GM18517 (cell line): ENCODE results near the gene SVEP1.

ENCODE experiments used
- ATAC-seq: cut with Tn5 transposase; IDR thresholded peaks from one replicate; pipeline ENCODE4 v1.9.1; 2021; ENCODE audit warnings: mild to moderate bottlenecking, moderate library complexity; ENCODE audit not compliant: unreplicated experiment

Gene SVEP1

DNA sequence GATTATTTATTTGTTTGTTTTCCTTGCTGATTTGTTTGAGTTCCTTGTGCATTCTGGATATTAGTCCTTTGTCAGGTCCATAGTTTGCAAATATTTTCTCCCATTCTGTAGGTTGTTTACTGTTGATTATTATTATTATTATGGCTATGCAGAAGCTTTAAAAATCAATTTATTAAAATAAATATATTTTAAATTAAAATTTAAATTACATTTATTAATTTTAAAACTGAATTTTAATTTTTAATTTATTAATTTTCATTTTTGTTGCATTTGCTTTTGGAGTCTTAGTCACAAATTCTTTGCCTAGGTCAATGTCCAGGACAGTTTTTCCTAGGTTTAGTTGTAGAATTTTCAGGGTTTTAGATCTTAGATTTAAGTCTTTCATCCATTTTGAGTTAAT lies 50.9 kb downstream of the SVEP1 start:
- ATAC-seq, result no peak

DNA sequence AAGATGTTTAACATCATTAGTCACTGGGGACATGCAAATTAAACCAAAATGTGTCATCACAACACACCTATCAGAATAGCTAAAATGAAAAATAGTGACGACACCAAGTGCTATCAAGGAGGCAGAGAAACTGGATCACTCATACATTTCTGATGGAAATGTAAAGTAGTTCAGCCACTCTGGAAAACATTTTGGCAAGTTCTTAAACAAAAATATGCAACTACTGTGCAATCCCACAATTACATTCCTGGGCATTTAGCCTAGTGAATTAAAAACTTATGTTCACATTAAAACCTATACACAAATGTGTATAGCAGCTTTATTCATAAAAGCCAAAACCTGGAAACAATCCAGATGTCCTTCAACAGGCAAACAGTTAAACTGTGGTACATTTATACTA lies 53.1 kb downstream of the SVEP1 start:
- ATAC-seq, result no peak

DNA sequence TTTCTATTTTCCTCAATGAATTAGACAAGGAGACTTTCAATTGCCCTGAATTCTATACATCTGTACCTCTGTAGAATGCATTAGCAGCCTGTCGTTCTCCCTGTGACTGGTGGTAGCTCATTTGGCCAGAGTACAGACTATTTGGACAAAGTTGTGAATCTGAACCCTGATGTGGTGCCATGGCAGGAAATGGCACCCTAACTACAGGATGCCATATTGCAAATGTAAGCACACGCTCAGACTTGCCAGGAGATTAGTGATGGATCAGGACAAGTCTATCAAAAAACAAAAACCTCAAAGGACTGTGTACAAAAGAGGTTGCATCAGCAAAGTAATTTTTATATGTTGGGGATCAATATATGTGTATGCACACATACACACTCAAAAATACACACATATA lies 58.3 kb downstream of the SVEP1 start:
- no peak for ATAC-seq

DNA sequence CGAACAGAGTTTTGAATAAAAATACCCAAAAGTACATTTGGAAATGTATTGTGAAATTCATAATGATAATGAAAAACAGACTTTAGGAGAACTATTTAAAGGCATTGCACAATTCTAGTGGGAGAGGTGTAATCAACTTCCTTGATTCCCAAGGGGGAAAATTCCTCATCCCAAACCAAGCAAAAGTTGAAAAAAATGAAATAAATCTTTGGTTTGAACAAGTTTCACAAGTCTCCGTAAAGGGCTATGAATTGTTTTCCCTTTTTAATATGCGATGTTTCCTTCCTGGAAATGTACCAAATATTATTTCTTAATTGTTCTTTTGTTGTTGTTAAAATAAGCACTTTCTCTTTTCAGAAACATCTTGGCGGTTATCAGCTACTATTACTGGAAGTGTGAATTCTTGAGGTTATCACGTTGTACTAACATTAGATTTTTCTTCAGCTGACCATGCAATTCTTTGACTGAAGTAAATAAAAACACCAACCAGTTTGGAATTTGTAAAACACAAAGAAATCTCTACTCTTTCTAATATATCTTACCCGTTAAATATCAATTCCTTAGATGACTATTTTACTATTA lies 59.3 kb downstream of the SVEP1 start:
- no peak for ATAC-seq

DNA sequence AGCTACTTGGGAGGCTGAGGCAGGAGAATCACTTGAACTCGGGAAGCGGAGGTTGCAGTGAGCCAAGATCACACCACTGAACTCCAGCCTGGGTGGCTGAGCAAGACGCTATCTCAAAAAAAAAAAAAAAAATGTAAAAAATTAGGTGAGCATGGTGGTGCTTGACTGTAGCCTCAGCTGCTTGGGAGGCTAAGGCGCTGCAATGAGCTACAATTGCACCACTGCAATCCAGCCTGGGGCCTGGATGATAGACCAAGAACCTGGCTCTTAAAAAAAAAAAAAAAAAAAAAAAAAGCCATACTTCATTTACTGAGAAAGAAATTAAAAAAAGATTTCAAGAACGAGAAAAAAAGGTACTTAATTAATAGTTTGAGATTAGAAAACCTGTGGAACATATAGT lies 62.1 kb downstream of the SVEP1 start:
- no peak for ATAC-seq

DNA sequence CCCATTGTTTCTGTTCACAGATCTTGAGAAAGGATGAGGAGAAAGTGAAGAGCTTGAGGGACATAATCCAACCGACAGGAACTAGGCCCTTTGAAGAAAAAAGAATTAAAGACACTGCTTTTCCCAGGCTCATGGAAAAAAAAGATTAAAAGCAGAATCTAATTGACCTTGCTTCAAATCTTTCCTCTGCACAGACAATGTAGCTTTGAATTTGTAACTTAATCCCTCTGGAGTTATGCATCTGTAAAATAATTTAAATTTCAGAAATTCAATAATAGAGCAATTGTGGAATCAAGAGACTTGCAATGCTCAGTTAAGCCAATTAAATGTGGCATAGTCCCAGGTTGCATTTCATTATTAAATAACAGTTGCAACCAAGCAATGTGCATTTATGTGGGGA lies 64.6 kb downstream of the SVEP1 start:
- ATAC-seq, result no peak

DNA sequence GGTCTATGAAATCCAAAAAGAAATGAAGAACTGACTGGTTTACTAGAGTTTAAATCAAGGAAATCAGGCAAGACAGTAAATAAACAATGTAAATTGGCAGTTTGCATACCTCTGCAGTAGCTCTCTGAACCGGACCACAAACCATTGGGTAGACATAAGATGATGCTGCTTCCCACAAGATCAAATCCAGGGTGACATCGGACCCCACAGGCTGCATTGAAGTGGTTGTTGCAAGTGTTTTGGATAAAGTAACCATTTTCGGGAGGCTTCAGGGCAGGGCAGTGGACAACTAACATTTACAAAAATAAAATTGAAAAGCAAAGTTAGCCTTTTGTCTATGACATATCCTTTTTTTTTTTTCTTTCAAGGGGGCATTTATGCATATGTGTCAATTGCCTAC lies 66.7 kb downstream of the SVEP1 start:
- ATAC-seq, result no peak

DNA sequence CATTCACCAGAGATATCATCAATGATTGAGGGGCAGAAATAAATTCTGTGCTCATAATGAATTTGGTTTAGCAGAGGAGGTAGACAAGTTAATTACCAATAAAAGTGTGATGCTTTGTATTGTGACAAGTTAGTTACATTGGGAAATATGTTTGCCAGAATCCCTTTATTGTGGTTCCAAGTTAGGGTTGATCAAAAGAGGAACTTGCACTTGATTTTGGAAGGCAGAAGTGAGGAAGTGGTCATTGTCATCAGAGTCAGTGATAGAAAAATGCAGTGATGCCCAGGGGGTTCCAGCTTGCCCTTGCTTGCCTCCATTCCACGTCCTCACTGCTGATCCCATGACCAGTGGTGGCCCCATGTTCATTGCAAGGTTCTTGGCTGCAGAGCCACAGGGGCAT lies 69.7 kb downstream of the SVEP1 start:
- ATAC-seq, result no peak

DNA sequence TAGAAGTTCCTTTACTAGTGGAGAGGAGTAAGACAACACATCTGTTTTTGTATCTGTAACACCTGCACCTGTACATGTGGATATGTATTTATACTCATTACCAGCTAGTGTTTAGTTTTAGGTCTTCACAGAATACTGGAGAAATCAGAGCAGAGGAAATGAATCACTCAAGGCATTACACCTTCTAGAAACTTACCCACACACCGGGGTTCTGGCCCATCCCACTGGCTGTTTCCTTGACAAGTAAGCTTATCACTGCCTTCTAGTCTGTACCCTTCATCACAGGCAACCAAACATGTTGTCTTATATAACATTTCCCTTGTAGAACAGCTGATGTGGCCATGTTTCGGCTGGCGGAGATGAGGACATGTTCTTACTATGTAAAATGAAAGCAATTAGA lies 76.7 kb downstream of the SVEP1 start:
- ATAC-seq, result no peak

DNA sequence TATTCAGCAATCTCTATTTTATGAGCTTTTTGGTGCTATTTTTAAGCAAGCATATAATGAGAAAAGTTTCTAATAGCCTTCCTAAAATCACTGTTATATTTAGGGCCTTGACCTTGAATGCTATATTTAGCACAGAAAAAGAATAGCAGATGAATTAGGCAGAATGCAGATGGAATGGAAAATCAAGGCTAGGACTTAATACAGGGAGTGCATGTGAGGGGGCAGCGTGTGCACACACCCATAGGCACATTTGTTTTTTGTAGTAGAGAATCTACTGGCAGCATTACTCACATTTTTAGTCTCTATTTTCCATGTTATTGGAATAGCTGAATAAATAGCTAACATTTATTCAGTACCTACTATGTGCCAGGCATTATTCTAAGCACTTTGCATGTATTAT lies 79.9 kb downstream of the SVEP1 start:
- ATAC-seq, result no peak

DNA sequence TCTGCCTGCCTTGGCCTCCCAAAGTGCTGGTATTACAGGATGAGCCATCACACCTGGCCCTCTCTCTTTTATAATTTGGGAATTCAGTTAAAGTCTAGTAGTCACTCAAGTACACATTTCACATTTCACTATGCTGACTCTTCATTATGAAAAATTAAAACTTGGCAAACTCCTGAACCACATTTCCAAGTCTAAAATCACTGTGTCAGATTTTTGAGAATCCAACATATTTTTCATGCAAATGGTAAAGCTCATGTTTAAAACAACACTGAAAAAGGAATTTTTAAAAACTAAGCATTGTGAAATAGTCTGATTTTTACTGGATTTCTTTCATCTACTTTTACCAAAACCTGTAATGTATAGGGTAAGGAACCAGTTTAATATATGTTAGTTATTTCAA lies 92.3 kb downstream of the SVEP1 start:
- ATAC-seq, result no peak

DNA sequence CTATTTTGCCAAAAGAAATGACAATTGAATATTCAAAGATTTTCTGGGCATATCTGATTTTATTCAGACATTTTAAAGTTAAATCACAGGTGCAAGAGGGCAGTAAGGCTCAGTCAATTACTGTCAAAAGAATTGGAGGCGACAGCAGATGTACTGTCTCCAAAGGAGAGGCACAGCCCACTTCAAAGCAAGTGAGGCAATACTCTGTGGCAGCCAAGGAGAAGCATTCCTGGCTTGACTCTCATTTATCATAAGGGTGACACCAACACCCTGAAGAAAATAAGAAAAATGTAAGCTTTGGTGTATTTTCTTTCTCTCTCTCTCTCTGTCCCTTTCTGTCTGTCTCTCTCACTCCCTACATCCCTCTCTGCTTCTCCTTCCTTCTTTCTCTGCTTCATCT lies 93.3 kb downstream of the SVEP1 start:
- no peak for ATAC-seq

DNA sequence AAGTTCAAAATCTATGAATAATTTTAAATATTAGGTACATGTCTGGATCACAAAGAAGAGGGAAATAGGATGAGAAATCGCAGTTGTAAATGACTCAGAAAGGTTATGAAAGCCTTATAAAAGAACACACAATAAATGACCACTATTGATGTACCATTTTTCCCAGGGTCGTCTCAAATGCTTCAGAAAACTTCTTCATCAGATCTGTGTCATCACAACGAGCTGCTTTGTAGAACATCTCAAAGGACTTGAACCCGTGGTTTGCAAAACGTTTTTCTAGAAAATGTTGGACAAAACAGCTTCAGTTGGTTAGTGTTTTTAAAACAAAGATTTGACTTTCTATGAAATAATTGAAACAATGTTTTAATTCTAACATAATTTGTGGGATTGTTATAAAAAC lies 100.1 kb downstream of the SVEP1 start:
- no peak for ATAC-seq

DNA sequence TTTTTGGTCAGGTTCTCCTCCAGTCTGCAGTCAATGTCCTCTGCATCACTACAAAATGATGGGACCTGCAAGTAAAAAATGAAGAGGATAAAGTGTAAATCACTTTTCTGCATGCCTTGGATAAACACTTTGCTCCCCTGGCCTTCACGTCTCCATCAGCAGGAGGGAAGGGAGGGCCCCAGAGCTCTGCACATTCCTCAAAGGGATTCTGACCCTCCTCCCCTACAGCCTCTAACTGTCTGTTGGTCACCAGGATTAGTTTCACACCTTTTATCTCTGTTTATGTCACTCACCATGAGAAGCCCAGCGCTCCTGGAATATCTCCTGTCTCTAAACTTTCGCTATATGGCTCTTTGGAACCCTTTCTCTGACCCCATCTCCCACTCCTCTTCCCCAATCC lies 103.3 kb downstream of the SVEP1 start:
- no peak for ATAC-seq

DNA sequence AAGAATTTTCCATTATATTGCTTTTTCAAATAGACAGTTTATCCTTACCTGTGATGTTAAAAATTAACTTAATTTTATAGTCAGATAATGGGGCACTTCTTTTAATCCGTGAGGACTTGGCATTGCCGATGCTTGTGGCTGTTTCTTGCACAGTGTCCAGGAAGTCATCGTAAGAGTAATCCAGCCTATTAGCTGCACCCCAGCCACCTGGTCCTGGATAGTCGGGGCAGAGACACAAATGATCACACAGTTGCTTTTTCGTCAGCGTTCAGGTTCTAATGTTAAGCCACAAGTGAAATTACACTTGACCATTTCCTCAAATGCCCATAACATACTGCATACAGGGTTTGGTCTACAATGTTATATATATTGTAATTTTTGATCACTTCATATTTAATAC lies 107.4 kb downstream of the SVEP1 start:
- ATAC-seq, result no peak

DNA sequence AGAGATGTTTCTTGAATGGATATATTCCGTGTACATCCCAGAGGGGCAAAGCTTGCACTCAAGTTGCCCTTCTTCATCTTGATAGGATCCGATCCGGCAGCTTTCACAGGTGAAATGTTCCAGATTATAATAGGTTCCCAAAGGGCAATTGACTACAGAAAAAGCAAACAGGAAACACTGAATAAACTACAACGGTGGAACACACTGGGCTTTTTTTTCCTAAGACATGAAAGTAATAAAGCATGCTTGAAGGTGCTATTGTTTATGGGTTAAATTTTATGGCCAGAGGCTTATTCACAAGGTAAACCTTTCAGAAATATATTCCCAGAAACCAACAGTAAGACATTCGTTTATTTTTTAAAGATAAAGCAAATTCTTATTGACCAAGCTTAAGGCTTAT lies 110.6 kb downstream of the SVEP1 start:
- ATAC-seq, result no peak

DNA sequence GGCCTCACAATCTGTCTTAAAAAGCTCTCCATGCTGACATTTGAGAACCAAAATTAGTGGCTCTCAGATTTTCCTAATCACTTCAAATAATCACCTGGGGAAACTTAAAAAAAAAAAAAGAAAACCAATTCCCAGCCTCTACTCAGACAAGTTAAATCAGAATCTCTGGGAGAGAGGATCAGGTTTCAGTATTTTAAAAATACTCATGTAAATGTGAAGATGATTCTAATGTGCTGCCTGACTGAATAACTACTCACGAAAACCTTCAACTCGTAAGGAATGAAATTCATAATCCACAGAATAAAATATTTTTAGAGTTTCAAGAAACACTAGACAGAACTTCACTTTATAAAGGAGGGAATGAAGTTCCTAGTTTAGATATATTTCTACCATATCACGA lies 114.4 kb downstream of the SVEP1 start:
- no peak for ATAC-seq

DNA sequence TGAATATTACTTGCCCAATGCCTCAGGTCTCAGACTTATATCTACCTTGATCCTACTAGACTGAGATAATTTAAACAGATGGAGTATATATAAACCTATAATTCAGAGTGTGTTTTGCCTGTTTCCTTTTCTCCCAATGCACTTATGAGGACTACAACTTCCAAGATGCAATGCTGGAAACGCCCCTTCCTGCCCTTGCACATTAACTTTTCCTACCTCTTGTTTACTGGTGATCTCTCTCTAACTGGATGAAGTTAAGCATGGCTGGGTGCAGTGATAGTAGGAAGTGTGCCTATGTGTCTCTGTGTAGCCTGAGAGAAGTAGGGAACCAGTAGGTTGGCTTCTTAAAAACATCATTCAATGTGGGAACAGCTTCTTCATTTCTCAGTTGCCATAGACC lies 115.2 kb downstream of the SVEP1 start:
- ATAC-seq, result no peak

DNA sequence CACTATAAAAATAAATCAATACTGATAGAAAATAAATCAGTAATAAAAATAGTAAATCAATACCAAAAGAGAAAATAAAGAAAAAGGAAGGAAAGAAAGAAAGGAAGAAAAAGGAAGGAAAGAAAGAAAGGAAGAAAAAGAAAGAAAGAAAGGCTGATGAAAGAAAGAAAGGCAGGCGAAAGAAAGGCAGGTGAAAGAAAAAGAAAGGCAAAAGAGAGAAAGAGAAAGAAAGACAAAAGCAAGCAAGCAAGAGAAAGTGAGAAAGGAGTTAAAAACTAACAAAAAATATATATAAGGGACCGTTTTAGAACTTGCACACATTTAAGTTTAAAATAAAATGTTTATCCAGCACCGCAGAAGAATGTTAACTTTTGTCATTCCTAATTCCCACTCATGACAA lies 116.0 kb downstream of the SVEP1 start:
- no peak for ATAC-seq

DNA sequence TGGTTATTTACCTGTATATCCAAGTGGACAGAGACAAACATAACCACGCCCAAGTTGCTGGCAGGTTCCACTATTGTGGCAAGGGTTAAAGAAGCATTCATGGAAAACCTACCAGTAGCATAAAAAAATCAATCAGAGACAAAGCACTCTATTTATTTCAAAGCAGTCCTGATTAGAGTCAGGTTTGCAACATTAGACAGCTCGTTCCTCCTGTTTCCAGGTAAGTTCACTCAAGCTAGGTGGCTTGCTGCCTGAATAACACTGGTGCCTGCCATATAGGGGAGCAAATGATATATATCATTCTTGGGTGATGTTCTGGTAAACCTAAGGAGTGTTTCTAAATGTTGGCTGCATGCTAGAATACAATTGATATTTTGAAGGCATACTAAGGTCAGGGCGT lies 122.3 kb downstream of the SVEP1 start:
- ATAC-seq, result no peak

DNA sequence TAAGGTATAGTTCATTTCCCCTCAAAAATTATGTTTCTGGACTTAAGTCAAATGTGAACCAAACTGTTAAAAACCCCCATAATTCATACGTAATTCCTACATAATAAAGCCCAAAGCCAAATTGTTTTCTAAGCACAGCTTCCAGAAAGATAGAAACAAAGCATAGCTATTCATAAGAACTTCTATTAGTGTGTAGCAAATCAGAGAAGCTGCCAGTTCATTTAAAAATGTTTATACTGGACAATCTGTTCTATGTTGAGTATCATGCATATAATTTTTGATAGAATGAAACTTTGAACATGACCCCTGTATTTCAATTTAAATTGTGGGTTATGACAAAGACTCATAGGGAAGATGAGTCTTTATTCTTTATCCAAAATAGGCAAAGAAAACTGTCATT lies 122.9 kb downstream of the SVEP1 start:
- no peak for ATAC-seq

DNA sequence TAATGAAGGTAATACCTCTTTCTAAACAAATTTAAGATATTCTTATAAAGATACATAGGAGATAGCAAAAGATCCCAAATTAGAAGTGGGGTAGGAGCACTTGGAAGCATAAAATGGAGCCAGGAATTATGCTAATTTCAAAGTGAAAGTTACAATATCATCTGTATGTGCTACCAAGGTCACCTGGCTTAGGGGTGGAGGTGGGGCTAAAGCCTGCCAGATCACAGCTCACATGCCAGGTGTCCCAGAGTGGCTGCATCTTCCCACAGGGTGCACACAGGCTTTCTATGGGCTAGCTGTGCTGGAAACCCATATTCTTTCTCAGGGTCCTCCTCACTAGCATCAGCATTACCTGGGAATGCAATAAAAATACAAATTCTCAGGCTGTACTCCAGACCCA lies 123.7 kb downstream of the SVEP1 start:
- ATAC-seq, result no peak

DNA sequence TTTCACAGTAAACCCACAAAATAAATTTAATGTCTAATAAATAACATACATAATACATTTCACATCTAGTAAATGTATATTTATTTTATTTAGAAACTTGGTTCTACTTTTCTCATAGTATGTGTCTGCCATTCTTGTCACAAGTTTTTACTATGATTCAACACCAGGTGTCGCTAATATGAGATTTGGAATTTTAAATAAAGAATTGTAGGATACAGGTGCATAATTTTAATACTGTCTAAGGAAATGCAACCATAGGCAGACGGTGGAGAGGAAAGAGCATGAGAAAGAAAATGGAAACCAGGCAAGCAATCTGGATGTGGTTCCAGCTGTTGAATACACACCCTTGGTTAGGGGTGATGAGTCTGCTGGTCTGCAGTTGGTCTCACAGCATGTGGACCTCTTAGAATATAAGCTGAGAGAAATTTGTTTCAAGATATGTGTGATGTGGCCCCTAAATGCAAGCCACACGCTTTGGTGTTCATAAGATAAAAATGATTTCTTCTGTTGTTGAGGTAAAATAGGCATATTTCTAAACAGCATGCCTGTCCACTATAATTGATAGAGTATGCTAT lies 127.2 kb downstream of the SVEP1 start:
- ATAC-seq, result no peak
